ENCODE results near the gene LGALS4. TPM values are rescaled to one million over a fixed set of nuclear protein-coding genes. Genes with fewer than 3 reads are reported as not detected.

LGALS4 gene
- total and polyA plus RNA-seq, 4 donors: 0.51 to 544 (median 6.0) TPM

DNA sequence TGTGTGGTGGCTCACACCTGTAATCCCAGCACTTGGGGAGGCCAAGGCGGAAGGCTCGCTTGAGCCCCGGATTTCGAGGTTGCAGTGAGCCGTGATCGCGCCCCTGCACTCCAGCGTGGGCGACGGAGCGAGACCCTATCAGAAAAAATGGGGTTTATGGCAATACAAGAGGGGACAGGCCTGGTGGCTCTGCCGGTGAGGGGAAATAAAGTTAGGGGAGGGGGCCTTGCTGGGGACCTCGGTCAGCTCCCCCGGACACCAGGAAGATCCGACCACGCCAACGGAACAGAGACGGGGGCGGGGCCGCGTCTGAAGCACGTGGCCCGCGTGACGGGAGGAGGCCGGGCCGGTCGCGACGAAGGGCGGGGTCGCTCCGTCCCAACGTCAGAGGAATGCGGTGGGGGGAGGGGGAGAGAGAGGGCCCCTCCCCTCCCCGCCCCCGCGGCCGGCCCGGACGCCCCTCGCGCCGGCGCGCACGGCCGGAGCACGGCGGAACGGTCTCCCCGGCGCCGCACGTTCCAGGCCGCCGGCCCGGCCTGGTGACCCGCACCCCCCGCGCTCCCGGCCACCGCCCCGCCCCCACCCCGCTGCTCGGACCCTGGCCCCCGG is 39.0 kb upstream of the LGALS4 start:
- Histone ChIP-seq H3K4me1 (ENCODE audit: control insufficient read depth in 1 of 2, insufficient read depth in 2 of 2, low read length in 2 of 2) (no peaks in the 10 kb centered on the region), H3K9me3 (ENCODE audit: control insufficient read depth, low read length) (no peaks in the 10 kb centered on the region), H3K4me3 (ENCODE audit: low read length in 2 of 2) (peak overlapping the region; percentile 86 to 92), H3K36me3 (ENCODE audit: control insufficient read depth in 1 of 2, insufficient read depth in 2 of 2, low read length in 1 of 2) (no peaks in the 10 kb centered on the region), H3K27me3 (ENCODE audit: control insufficient read depth in 1 of 2, insufficient read depth in 2 of 2, low read length in 1 of 2) (no peaks in the 10 kb centered on the region), H3K27ac (ENCODE audit: low read depth in 1 of 2, low read length in 2 of 2) (peak overlapping the region; percentile 91 to 94)
- peak; percentile 80 for ATAC-seq (ENCODE audit: low FRiP score)
- intact Hi-C loops (cut with DNase I): loop anchor here in 1 of 2 donors (5.0 kb wide), 2 partner anchors 234 to 514 kb away; partner anchors contain the start of genes CATSPERG, EIF3K and MAP4K1
- peak; percentile 96 to 97 for DNase-seq
- WGBS, 2 donors: 1% methylated on average over 28 to 67 of the region's 67 CpGs

DNA sequence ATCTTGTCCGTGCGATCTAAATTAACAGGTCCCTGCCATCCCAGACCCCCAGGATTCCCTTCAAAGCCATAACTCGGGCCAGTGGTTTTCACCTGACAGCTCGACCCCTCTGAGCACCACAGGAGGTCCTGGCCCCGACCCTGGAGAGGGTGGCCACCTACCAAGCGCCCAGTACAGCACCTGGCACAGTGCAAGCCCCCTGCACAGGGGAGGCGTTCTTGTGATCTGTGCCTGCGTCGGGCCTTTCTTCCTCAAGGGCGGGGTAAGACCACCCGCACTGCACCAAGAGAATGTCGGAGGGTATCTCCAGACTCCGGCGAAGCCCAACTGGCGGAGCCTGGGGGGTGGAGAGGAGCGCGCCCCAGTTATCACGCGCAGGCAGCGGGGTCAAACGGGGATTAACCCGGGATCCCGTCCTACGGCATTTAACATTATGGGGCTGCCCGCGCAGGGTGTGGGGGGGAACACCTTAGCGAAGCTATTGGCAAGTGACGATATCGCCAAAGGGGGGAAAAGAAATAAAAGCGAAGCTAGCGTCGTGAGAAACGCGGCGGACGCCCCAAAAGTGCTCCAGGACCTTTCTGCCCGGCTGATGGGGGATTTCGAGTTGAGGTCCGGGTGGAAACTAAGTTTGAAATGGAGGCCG is 38.4 kb upstream of the LGALS4 start:
- Histone ChIP-seq H3K27me3 (ENCODE audit: control insufficient read depth in 1 of 2, insufficient read depth in 2 of 2, low read length in 1 of 2) (no peaks in the 10 kb centered on the region), H3K27ac (ENCODE audit: low read depth in 1 of 2, low read length in 2 of 2) (peak overlapping the region; percentile 72 to 94), H3K36me3 (ENCODE audit: control insufficient read depth in 1 of 2, insufficient read depth in 2 of 2, low read length in 1 of 2) (peaks cover 0 to 3% of the 10 kb centered on the region in 2 donors), H3K9me3 (ENCODE audit: control insufficient read depth, low read length) (no peaks in the 10 kb centered on the region), H3K4me3 (ENCODE audit: low read length in 2 of 2) (peak overlapping the region in 1 of 2 donors; percentile 21), H3K4me1 (ENCODE audit: control insufficient read depth in 1 of 2, insufficient read depth in 2 of 2, low read length in 2 of 2) (no peaks in the 10 kb centered on the region)
- WGBS, 2 donors: 1% methylated on average over 40 of the region's 40 CpGs
- peak in 1 of 2 donors; percentile 64 for DNase-seq
- ATAC-seq (ENCODE audit: low FRiP score): no peak
- intact Hi-C loops (cut with DNase I): loop anchor here in 1 of 2 donors (5.0 kb wide), 2 partner anchors 234 to 514 kb away; partner anchors contain the start of genes CATSPERG, EIF3K and MAP4K1

DNA sequence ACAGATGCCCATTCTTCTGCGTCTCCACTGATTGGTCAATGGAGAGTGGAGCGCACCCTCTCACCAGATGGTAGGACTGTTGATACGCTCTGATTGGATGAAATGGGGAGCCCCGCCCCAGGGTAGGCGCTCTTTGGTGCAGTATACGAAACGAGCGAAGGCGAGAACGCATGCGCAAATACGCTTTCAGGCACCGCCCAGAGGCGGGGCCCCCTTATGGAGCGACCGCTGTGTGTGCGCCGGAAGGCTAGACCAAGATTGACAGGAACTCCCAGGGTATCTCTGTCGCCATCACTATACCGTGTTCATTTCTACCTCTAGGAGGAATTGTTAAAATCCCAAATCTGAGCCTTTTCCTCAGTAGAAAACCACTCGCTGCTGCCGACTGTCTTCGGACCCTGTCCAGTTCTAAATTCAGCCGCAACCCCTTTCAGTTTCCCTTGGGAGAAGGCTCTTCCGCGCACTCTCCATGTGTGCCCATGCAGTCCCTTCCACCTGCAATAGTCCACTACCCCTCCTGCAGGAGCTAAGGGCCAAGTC is 37.8 kb upstream of the LGALS4 start:
- peak; percentile 99 for DNase-seq
- Histone ChIP-seq H3K27me3 (ENCODE audit: control insufficient read depth in 1 of 2, insufficient read depth in 2 of 2, low read length in 1 of 2) (no peaks in the 10 kb centered on the region), H3K27ac (ENCODE audit: low read depth in 1 of 2, low read length in 2 of 2) (peak overlapping the region; percentile 72 to 94), H3K4me1 (ENCODE audit: control insufficient read depth in 1 of 2, insufficient read depth in 2 of 2, low read length in 2 of 2) (no peaks in the 10 kb centered on the region), H3K4me3 (ENCODE audit: low read length in 2 of 2) (peak overlapping the region in 1 of 2 donors; percentile 21), H3K9me3 (ENCODE audit: control insufficient read depth, low read length) (no peaks in the 10 kb centered on the region), H3K36me3 (ENCODE audit: control insufficient read depth in 1 of 2, insufficient read depth in 2 of 2, low read length in 1 of 2) (peaks cover 0 to 4% of the 10 kb centered on the region in 2 donors)
- WGBS, 2 donors: 0% methylated on average over 26 of the region's 26 CpGs
- peak; percentile 94 for ATAC-seq (ENCODE audit: low FRiP score)
- intact Hi-C loops (cut with DNase I): loop anchor here in 1 of 2 donors (5.0 kb wide), 2 partner anchors 233 to 513 kb away; partner anchors contain the start of genes CATSPERG, EIF3K and MAP4K1

DNA sequence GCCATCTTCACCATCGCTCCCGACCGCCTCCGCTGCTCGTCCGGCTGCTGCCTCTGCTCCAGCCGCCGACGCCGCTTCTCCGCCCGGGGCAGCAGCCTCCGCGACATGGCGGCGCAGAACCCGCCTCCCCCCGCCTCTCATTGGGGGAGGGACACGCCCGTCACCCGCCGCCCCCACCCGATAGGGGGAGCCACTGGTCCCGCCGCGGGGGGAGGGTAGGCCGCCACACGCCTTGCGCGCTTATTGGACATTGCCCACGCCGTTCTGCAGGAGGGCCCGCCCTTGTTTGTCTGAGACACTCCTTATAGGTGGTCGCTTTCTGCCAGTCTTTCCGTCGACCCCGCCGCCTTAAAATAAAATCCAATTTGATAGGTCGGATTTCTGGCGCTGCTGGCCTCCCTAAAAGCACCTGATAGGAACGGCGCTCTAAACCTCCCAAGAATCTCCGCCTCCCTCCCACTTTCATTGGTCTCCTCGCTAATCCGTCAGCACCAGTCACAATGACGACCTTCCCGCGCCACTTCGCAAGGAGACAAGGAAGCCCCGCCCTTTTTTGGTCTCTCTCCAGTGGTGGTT is 37.2 kb upstream of the LGALS4 start, which contains the start of gene HNRNPL:
Gene HNRNPL (minus strand): TSS at position 127 of the 576 bp plus-strand sequence. CDS start 20 bp downstream, at position 107.
- Histone ChIP-seq H3K9me3 (ENCODE audit: control insufficient read depth, low read length) (no peaks in the 10 kb centered on the region), H3K27ac (ENCODE audit: low read depth in 1 of 2, low read length in 2 of 2) (peak within 1 kb of the TSS; percentile 92 to 99), H3K36me3 (ENCODE audit: control insufficient read depth in 1 of 2, insufficient read depth in 2 of 2, low read length in 1 of 2) (peaks cover 0 to 7% of the 10 kb centered on the region in 2 donors), H3K27me3 (ENCODE audit: control insufficient read depth in 1 of 2, insufficient read depth in 2 of 2, low read length in 1 of 2) (no peaks in the 10 kb centered on the region), H3K4me3 (ENCODE audit: low read length in 2 of 2) (peak within 1 kb of the TSS; percentile 78 to 97), H3K4me1 (ENCODE audit: control insufficient read depth in 1 of 2, insufficient read depth in 2 of 2, low read length in 2 of 2) (no peaks in the 10 kb centered on the region)
- DNase-seq (peak; percentile 99), ATAC-seq (ENCODE audit: low FRiP score) (peak; percentile 91)
- 0% methylated on average over 34 to 50 of the region's 50 CpGs for WGBS, 2 donors
- intact Hi-C loops (cut with DNase I): loop anchor here in 1 of 2 donors (1.0 to 5.0 kb wide), 5 partner anchors 15 to 513 kb away; partner anchors contain the start of genes ACTN4, CATSPERG, EIF3K and MAP4K1

DNA sequence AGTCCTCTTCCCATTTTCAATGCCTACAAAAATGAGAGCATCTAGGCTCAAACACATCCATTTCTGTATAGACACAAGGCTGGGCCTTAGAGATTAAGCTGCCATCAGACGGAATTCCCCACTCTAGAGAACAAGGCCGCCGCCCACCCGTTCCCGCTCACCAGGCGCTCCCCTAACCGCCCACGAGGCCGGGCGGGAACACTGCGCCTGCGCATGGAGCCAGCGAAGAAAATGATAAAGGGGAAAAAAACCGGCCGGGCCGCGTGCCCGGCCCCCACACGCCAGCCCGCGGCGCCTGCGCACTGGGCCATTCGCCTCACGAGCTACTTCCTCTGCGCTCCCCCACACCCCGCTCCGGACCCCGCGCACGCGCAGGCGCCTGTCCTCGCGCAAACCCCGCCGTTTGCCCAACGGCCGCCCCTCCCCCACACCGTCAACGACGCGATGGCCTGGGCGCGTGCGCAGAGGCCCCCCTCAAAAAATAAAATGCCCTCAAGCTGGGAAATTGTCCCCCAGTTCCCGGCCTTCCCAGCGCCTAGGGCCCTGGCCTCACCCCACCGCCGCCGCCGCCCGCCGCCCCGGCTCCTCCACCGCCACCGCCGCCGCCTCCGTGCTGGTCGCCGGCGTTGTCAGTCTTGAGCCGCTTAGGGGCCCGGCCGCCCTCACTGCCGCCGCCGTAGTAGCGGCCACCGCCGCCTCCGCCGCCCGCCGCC is 36.6 kb upstream of the LGALS4 start:
- H3K27ac ChIP-seq (ENCODE audit: low read depth in 1 of 2, low read length in 2 of 2): peak overlapping the region; percentile 92 to 99
- ATAC-seq (ENCODE audit: low FRiP score): peak; percentile 78
- H3K27me3 ChIP-seq (ENCODE audit: control insufficient read depth in 1 of 2, insufficient read depth in 2 of 2, low read length in 1 of 2): no peaks in the 10 kb centered on the region
- H3K4me1 ChIP-seq (ENCODE audit: control insufficient read depth in 1 of 2, insufficient read depth in 2 of 2, low read length in 2 of 2): no peaks in the 10 kb centered on the region
- DNase-seq: peak; percentile 98 to 99
- intact Hi-C loops (cut with DNase I): loop anchor here in 1 of 2 donors (1.0 to 5.0 kb wide), 3 partner anchors 14 to 202 kb away; partner anchors contain the start of gene ACTN4
- H3K36me3 ChIP-seq (ENCODE audit: control insufficient read depth in 1 of 2, insufficient read depth in 2 of 2, low read length in 1 of 2): peaks cover 0 to 8% of the 10 kb centered on the region in 2 donors
- peak overlapping the region; percentile 78 to 97 for H3K4me3 ChIP-seq (ENCODE audit: low read length in 2 of 2)
- 1 to 2% methylated on average over 56 to 76 of the region's 76 CpGs for WGBS, 2 donors
- no peaks in the 10 kb centered on the region for H3K9me3 ChIP-seq (ENCODE audit: control insufficient read depth, low read length)

DNA sequence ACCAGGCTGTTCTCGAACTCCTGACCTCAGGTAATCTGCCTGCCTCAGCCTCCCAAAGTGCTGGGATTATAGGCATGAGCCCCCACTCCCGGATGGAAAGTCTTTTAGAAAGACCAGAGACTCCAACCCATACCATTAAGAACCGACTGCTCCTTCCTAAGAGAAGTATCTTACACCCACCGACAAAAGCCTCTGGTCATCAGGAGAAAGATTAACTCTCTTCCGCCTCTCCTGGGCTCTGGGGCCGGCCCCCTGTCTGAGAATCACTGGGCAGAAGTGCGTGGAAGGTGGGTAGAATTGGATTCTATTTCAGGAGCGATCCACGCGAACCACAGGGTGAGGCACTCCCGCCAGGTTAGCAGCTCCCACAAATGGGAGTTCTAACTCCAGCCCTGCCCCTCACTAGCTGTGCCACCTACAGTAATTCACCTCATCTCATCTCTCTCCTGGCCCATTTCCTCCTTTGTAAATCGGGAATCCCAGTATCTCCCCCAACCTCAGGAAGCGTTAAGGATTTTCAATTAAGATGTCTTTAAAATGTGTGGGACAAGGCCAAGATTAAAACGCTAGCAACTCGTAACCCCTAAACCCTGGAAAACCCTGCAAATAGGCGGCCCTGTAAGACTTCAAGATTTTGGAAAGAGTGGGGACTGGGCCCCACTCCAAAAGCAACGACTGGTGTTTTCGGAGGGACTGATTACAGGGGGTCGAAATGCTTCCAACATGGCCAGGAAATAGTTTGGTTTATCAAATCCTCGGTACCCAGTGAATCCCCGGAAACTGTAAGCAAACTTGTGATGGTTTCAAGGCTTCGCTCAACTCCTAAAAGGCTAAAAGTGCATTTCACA is 35.8 kb upstream of the LGALS4 start:
- Histone ChIP-seq H3K36me3 (ENCODE audit: control insufficient read depth in 1 of 2, insufficient read depth in 2 of 2, low read length in 1 of 2) (peaks cover 0 to 16% of the 10 kb centered on the region in 2 donors), H3K9me3 (ENCODE audit: control insufficient read depth, low read length) (no peaks in the 10 kb centered on the region), H3K27me3 (ENCODE audit: control insufficient read depth in 1 of 2, insufficient read depth in 2 of 2, low read length in 1 of 2) (no peaks in the 10 kb centered on the region), H3K27ac (ENCODE audit: low read depth in 1 of 2, low read length in 2 of 2) (peak overlapping the region in 1 of 2 donors; percentile 21), H3K4me3 (ENCODE audit: low read length in 2 of 2) (peak overlapping the region; percentile 57 to 78), H3K4me1 (ENCODE audit: control insufficient read depth in 1 of 2, insufficient read depth in 2 of 2, low read length in 2 of 2) (no peaks in the 10 kb centered on the region)
- DNase-seq (no peak), ATAC-seq (ENCODE audit: low FRiP score) (no peak)
- WGBS, 2 donors: 13 to 15% methylated on average over 22 of the region's 22 CpGs
- intact Hi-C loops (cut with DNase I): loop anchor here in 1 of 2 donors (1.0 to 5.0 kb wide), 3 partner anchors 13 to 201 kb away; partner anchors contain the start of gene ACTN4

DNA sequence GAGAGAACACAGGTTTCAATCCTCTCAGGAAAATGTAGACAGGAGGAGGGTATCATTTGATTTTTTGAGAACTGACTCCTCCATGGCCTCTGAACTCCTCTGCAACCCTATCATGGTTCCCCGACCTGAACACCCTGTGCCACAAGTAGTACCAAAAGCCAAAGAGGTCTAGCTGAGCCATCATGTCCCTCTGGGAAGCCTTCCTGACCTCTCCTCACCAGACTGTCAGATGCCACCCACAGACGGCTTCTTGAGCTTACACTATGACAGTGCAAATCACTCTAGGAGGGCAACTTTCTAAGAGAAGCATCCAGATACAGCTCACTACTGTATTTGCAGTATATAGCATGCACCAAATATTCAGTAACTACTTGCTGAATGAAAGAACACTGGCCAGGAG is 33.4 kb upstream of the LGALS4 start:
- Histone ChIP-seq H3K27me3 (ENCODE audit: control insufficient read depth in 1 of 2, insufficient read depth in 2 of 2, low read length in 1 of 2) (no peaks in the 10 kb centered on the region), H3K4me1 (ENCODE audit: control insufficient read depth in 1 of 2, insufficient read depth in 2 of 2, low read length in 2 of 2) (no peaks in the 10 kb centered on the region), H3K27ac (ENCODE audit: low read depth in 1 of 2, low read length in 2 of 2) (no peak overlapping the region), H3K9me3 (ENCODE audit: control insufficient read depth, low read length) (no peaks in the 10 kb centered on the region), H3K4me3 (ENCODE audit: low read length in 2 of 2) (no peak overlapping the region), H3K36me3 (ENCODE audit: control insufficient read depth in 1 of 2, insufficient read depth in 2 of 2, low read length in 1 of 2) (peaks cover 0 to 29% of the 10 kb centered on the region in 2 donors)
- ATAC-seq (ENCODE audit: low FRiP score) (no peak), DNase-seq (peak in 1 of 2 donors; percentile 8)
- intact Hi-C loops (cut with DNase I): loop anchor here in 1 of 2 donors (5.0 kb wide), 2 partner anchors 129 to 199 kb away; partner anchors contain the start of gene ACTN4
- WGBS, 2 donors: 65 to 72% methylated on average over 2 of the region's 2 CpGs

Measured in aorta (tissue), 5 donors.